ENCODE results near the gene STAT2. TPM values are rescaled to one million over a fixed set of nuclear protein-coding genes. Genes with fewer than 3 reads are reported as not detected.

Gene STAT2
- total and polyA plus RNA-seq, 2 experiments from 2014 or later, result 15.6 to 67.9 TPM

DNA sequence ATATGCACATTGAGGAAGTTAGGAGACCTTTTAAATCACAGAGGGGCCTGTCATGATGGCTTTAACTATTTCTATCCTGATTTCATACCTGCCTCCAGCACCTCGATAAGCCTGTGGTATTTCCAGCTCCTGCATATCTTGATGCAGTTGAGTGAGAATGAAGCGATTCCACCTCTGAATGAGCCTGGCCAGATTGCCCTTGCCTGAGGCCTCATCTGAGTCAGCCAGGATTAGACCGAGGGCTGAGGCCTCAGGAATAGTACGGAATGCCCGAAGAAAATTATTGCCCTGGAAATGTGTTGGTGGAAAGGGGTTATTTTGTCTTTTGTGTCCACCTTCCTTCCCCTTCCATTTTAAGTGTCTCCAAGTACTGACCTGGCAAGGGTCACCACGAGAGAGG lies 35.7 kb downstream of the STAT2 start:
- H3K36me3 ChIP-seq (ENCODE audit: insufficient read depth), result no peaks in the 10 kb centered on the region
- no peak for ATAC-seq
- H3K9me2 ChIP-seq (ENCODE audit: insufficient read depth), result no peaks in the 10 kb centered on the region
- H3K27me3 Mint-ChIP-seq (ENCODE audit: insufficient read depth, low read depth, poor library complexity), result peaks cover 6% of the 10 kb centered on the region
- TF ChIP-seq ZNF114 (CRISPR knock-in tag; IDR thresholded peaks at IDR 0.05) (no peak), CREB1 (CRISPR knock-in tag; IDR thresholded peaks at IDR 0.05; ENCODE audit: low read depth) (no peak), JUNB (IDR thresholded peaks at IDR 0.05; ENCODE audit: unreplicated experiment) (no peak), STAT1 (IDR thresholded peaks at IDR 0.05; ENCODE audit: unreplicated experiment) (no peak), NANOG (IDR thresholded peaks at IDR 0.05; ENCODE audit: borderline replicate concordance) (no peak), EZH2phosphoT487 (IDR thresholded peaks at IDR 0.05; ENCODE audit: unreplicated experiment) (no peak), POLR2AphosphoS5 (IDR thresholded peaks at IDR 0.05; ENCODE audit: low read depth) (no peak), EZH2 (IDR thresholded peaks at IDR 0.05; ENCODE audit: low read depth, unreplicated experiment) (no peak), ZNF331 (CRISPR knock-in tag; IDR thresholded peaks at IDR 0.05; ENCODE audit: low read depth) (no peak)
- TF ChIP-seq, protein P1, sequence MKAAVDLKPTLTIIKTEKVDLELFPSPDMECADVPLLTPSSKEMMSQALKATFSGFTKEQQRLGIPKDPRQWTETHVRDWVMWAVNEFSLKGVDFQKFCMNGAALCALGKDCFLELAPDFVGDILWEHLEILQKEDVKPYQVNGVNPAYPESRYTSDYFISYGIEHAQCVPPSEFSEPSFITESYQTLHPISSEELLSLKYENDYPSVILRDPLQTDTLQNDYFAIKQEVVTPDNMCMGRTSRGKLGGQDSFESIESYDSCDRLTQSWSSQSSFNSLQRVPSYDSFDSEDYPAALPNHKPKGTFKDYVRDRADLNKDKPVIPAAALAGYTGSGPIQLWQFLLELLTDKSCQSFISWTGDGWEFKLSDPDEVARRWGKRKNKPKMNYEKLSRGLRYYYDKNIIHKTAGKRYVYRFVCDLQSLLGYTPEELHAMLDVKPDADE (IDR thresholded peaks at IDR 0.05), result no peak
- TF ChIP-seq, protein P2, sequence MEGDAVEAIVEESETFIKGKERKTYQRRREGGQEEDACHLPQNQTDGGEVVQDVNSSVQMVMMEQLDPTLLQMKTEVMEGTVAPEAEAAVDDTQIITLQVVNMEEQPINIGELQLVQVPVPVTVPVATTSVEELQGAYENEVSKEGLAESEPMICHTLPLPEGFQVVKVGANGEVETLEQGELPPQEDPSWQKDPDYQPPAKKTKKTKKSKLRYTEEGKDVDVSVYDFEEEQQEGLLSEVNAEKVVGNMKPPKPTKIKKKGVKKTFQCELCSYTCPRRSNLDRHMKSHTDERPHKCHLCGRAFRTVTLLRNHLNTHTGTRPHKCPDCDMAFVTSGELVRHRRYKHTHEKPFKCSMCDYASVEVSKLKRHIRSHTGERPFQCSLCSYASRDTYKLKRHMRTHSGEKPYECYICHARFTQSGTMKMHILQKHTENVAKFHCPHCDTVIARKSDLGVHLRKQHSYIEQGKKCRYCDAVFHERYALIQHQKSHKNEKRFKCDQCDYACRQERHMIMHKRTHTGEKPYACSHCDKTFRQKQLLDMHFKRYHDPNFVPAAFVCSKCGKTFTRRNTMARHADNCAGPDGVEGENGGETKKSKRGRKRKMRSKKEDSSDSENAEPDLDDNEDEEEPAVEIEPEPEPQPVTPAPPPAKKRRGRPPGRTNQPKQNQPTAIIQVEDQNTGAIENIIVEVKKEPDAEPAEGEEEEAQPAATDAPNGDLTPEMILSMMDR (conservative IDR thresholded peaks at IDR 0.05; ENCODE audit: low read depth in 2 of 2), result no peak
- TF ChIP-seq, protein P3, sequence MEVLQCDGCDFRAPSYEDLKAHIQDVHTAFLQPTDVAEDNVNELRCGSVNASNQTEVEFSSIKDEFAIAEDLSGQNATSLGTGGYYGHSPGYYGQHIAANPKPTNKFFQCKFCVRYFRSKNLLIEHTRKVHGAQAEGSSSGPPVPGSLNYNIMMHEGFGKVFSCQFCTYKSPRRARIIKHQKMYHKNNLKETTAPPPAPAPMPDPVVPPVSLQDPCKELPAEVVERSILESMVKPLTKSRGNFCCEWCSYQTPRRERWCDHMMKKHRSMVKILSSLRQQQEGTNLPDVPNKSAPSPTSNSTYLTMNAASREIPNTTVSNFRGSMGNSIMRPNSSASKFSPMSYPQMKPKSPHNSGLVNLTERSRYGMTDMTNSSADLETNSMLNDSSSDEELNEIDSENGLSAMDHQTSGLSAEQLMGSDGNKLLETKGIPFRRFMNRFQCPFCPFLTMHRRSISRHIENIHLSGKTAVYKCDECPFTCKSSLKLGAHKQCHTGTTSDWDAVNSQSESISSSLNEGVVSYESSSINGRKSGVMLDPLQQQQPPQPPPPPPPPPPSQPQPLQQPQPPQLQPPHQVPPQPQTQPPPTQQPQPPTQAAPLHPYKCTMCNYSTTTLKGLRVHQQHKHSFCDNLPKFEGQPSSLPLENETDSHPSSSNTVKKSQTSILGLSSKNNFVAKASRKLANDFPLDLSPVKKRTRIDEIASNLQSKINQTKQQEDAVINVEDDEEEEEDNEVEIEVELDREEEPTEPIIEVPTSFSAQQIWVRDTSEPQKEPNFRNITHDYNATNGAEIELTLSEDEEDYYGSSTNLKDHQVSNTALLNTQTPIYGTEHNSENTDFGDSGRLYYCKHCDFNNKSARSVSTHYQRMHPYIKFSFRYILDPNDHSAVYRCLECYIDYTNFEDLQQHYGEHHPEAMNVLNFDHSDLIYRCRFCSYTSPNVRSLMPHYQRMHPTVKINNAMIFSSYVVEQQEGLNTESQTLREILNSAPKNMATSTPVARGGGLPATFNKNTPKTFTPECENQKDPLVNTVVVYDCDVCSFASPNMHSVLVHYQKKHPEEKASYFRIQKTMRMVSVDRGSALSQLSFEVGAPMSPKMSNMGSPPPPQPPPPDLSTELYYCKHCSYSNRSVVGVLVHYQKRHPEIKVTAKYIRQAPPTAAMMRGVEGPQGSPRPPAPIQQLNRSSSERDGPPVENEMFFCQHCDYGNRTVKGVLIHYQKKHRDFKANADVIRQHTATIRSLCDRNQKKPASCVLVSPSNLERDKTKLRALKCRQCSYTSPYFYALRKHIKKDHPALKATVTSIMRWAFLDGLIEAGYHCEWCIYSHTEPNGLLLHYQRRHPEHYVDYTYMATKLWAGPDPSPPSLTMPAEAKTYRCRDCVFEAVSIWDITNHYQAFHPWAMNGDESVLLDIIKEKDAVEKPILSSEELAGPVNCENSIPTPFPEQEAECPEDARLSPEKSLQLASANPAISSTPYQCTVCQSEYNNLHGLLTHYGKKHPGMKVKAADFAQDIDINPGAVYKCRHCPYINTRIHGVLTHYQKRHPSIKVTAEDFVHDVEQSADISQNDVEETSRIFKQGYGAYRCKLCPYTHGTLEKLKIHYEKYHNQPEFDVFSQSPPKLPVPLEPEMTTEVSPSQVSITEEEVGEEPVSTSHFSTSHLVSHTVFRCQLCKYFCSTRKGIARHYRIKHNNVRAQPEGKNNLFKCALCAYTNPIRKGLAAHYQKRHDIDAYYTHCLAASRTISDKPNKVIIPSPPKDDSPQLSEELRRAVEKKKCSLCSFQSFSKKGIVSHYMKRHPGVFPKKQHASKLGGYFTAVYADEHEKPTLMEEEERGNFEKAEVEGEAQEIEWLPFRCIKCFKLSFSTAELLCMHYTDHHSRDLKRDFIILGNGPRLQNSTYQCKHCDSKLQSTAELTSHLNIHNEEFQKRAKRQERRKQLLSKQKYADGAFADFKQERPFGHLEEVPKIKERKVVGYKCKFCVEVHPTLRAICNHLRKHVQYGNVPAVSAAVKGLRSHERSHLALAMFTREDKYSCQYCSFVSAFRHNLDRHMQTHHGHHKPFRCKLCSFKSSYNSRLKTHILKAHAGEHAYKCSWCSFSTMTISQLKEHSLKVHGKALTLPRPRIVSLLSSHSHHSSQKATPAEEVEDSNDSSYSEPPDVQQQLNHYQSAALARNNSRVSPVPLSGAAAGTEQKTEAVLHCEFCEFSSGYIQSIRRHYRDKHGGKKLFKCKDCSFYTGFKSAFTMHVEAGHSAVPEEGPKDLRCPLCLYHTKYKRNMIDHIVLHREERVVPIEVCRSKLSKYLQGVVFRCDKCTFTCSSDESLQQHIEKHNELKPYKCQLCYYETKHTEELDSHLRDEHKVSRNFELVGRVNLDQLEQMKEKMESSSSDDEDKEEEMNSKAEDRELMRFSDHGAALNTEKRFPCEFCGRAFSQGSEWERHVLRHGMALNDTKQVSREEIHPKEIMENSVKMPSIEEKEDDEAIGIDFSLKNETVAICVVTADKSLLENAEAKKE (CRISPR knock-in tag; IDR thresholded peaks at IDR 0.05), result no peak
- TF ChIP-seq, protein P4, sequence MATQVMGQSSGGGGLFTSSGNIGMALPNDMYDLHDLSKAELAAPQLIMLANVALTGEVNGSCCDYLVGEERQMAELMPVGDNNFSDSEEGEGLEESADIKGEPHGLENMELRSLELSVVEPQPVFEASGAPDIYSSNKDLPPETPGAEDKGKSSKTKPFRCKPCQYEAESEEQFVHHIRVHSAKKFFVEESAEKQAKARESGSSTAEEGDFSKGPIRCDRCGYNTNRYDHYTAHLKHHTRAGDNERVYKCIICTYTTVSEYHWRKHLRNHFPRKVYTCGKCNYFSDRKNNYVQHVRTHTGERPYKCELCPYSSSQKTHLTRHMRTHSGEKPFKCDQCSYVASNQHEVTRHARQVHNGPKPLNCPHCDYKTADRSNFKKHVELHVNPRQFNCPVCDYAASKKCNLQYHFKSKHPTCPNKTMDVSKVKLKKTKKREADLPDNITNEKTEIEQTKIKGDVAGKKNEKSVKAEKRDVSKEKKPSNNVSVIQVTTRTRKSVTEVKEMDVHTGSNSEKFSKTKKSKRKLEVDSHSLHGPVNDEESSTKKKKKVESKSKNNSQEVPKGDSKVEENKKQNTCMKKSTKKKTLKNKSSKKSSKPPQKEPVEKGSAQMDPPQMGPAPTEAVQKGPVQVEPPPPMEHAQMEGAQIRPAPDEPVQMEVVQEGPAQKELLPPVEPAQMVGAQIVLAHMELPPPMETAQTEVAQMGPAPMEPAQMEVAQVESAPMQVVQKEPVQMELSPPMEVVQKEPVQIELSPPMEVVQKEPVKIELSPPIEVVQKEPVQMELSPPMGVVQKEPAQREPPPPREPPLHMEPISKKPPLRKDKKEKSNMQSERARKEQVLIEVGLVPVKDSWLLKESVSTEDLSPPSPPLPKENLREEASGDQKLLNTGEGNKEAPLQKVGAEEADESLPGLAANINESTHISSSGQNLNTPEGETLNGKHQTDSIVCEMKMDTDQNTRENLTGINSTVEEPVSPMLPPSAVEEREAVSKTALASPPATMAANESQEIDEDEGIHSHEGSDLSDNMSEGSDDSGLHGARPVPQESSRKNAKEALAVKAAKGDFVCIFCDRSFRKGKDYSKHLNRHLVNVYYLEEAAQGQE (IDR thresholded peaks at IDR 0.05; ENCODE audit: unreplicated experiment), result no peak
- H3K4me2 ChIP-seq, result no peak overlapping the region
- H3K4me1 Mint-ChIP-seq, result no peaks in the 10 kb centered on the region
- no peaks in the 10 kb centered on the region for H3F3A ChIP-seq (replicated peaks; ENCODE audit: low read depth)
- no peak overlapping the region for H3K4me3 ChIP-seq
- H3K27me3 ChIP-seq (ENCODE audit: insufficient read depth), result no peaks in the 10 kb centered on the region
- no peak overlapping the region for H3K4me3 Mint-ChIP-seq
- H3K36me3 Mint-ChIP-seq (ENCODE audit: low read depth), result peaks cover 18% of the 10 kb centered on the region
- no peaks in the 10 kb centered on the region for H4K20me1 ChIP-seq (replicated peaks; ENCODE audit: insufficient read depth)
- H3K27ac ChIP-seq (ENCODE audit: low read depth), result no peak overlapping the region
- no peaks in the 10 kb centered on the region for H3K9me3 Mint-ChIP-seq
- DNase-seq (ENCODE audit: low spot score), result no peak
- H3K4me1 ChIP-seq (ENCODE audit: insufficient read depth), result no peaks in the 10 kb centered on the region
- H3K27ac Mint-ChIP-seq, result no peak overlapping the region
- H2AFZ ChIP-seq, result no peak overlapping the region
- H3K79me2 ChIP-seq (replicated peaks; ENCODE audit: insufficient read depth), result no peaks in the 10 kb centered on the region

All from GM23338 (cell line).